ENCODE measurements around the gene TTC1.

TTC1 gene

GRCh38 chr5:160029540-160030139, 20.7 kb downstream of the TTC1 start:
- no peak overlapping the region for H2AFZ ChIP-seq (ENCODE audit: low read depth, low read length, severe bottlenecking)
- H3K4me3 ChIP-seq (ENCODE audit: insufficient read depth, low read length, poor library complexity, severe bottlenecking), result no peak overlapping the region
- no peak overlapping the region for H3K9ac ChIP-seq (ENCODE audit: low read length)
- no peak for TF ChIP-seq EZH2phosphoT487 (conservative IDR thresholded peaks at IDR 0.05; ENCODE audit: low read length)
- no peak for TF ChIP-seq CTCF (IDR thresholded peaks at IDR 0.05; ENCODE audit: insufficient read depth, low read length, poor library complexity, severe bottlenecking)
- no peak overlapping the region for H3K27ac ChIP-seq (ENCODE audit: low read depth, low read length)
- no peaks in the 10 kb centered on the region for H3K9me2 ChIP-seq (replicated peaks; ENCODE audit: insufficient read depth, low read length)
- no peaks in the 10 kb centered on the region for H3K36me3 ChIP-seq (ENCODE audit: low read length)
- H4K20me1 ChIP-seq (ENCODE audit: low read depth, low read length), result no peaks in the 10 kb centered on the region
- H3K4me2 ChIP-seq (ENCODE audit: low read depth, low read length, poor library complexity, severe bottlenecking), result no peak overlapping the region
- H3K79me2 ChIP-seq (ENCODE audit: insufficient read depth, low read length), result no peaks in the 10 kb centered on the region; the same call in 1 of the 2 replicates
- no peaks in the 10 kb centered on the region for H3K27me3 ChIP-seq (ENCODE audit: low read length)
- H3F3A ChIP-seq (ENCODE audit: insufficient read depth), result no peaks in the 10 kb centered on the region
- no peaks in the 10 kb centered on the region for H3K9me3 ChIP-seq (ENCODE audit: insufficient read depth, low read length)

GRCh38 chr5:160030631-160031377, 21.9 kb downstream of the TTC1 start:
- H3K27ac ChIP-seq (ENCODE audit: low read depth, low read length), result no peak overlapping the region
- H3K9me2 ChIP-seq (replicated peaks; ENCODE audit: insufficient read depth, low read length), result no peaks in the 10 kb centered on the region
- no peak overlapping the region for H3K4me3 ChIP-seq (ENCODE audit: insufficient read depth, low read length, poor library complexity, severe bottlenecking)
- H3K27me3 ChIP-seq (ENCODE audit: low read length), result no peaks in the 10 kb centered on the region
- no peak overlapping the region for H2AFZ ChIP-seq (ENCODE audit: low read depth, low read length, severe bottlenecking)
- H3K9ac ChIP-seq (ENCODE audit: low read length), result no peak overlapping the region
- H4K20me1 ChIP-seq (ENCODE audit: low read depth, low read length), result no peaks in the 10 kb centered on the region
- no peak for TF ChIP-seq EZH2phosphoT487 (conservative IDR thresholded peaks at IDR 0.05; ENCODE audit: low read length)
- no peak for TF ChIP-seq CTCF (IDR thresholded peaks at IDR 0.05; ENCODE audit: insufficient read depth, low read length, poor library complexity, severe bottlenecking)
- no peak overlapping the region for H3K4me2 ChIP-seq (ENCODE audit: low read depth, low read length, poor library complexity, severe bottlenecking)
- no peaks in the 10 kb centered on the region; the same call in 1 of the 2 replicates for H3K79me2 ChIP-seq (ENCODE audit: insufficient read depth, low read length)
- no peaks in the 10 kb centered on the region for H3K9me3 ChIP-seq (ENCODE audit: insufficient read depth, low read length)
- H3F3A ChIP-seq (ENCODE audit: insufficient read depth), result no peaks in the 10 kb centered on the region
- H3K36me3 ChIP-seq (ENCODE audit: low read length), result peaks cover 8% of the 10 kb centered on the region; the same call in 1 of the 2 replicates

GRCh38 chr5:160033546-160034252, 24.8 kb downstream of the TTC1 start:
- Histone ChIP-seq H3K4me3 (ENCODE audit: insufficient read depth, low read length, poor library complexity, severe bottlenecking) (no peak overlapping the region), H2AFZ (ENCODE audit: low read depth, low read length, severe bottlenecking) (no peak overlapping the region), H3K9me2 (replicated peaks; ENCODE audit: insufficient read depth, low read length) (no peaks in the 10 kb centered on the region), H3K9ac (ENCODE audit: low read length) (no peak overlapping the region), H3K9me3 (ENCODE audit: insufficient read depth, low read length) (no peaks in the 10 kb centered on the region), H4K20me1 (ENCODE audit: low read depth, low read length) (no peaks in the 10 kb centered on the region), H3F3A (ENCODE audit: insufficient read depth) (no peaks in the 10 kb centered on the region), H3K79me2 (ENCODE audit: insufficient read depth, low read length) (no peaks in the 10 kb centered on the region), H3K36me3 (ENCODE audit: low read length) (peaks cover 15% of the 10 kb centered on the region; the same call in 1 of the 2 replicates), H3K4me2 (ENCODE audit: low read depth, low read length, poor library complexity, severe bottlenecking) (no peak overlapping the region), H3K27ac (ENCODE audit: low read depth, low read length) (no peak overlapping the region), H3K27me3 (ENCODE audit: low read length) (no peaks in the 10 kb centered on the region)
- no peak for TF ChIP-seq CTCF (IDR thresholded peaks at IDR 0.05; ENCODE audit: insufficient read depth, low read length, poor library complexity, severe bottlenecking)
- TF ChIP-seq EZH2phosphoT487 (conservative IDR thresholded peaks at IDR 0.05; ENCODE audit: low read length), result no peak
